Measurements from ENCODE around the gene WAS. TPM values are rescaled to one million over a fixed set of nuclear protein-coding genes. Genes with fewer than 3 reads are reported as not detected.

Gene WAS
- total RNA-seq, 1 experiment from 2014 or later, result 0.90 TPM

GRCh38 chrX:48736303-48736702 is 52.7 kb downstream of the WAS start:
- no peak overlapping the region for H3K27ac ChIP-seq (ENCODE audit: low read depth, low read length, poor library complexity, severe bottlenecking)
- ChIA-PET POLR2A (ENCODE audit: low non-redundant PET) (no interaction called here), CTCF (no interaction called here)
- no peaks in the 10 kb centered on the region for H3K4me1 ChIP-seq (ENCODE audit: insufficient read depth, low read length, poor library complexity, severe bottlenecking)
- DNase-seq (ENCODE audit: low spot score), result no peak
- H3K4me3 ChIP-seq (ENCODE audit: low read depth, low read length, poor library complexity, severe bottlenecking), result peak overlapping the region; percentile 53
- intact Hi-C loops (cut with micrococcal nuclease; ENCODE audit: unreplicated experiment), result no loop called here
- no TSS peak for BruUV-seq (replicated peaks)
- TF ChIP-seq CTCF (conservative IDR thresholded peaks at IDR 0.05; ENCODE audit: low read depth, low read length) (no peak), EZH2 (IDR thresholded peaks at IDR 0.05; ENCODE audit: borderline replicate concordance, low read depth, low read length, poor library complexity, severe bottlenecking) (no peak)
- no peaks in the 10 kb centered on the region for H3K36me3 ChIP-seq (ENCODE audit: insufficient read depth, low read length, poor library complexity, severe bottlenecking)
- H3K9me3 ChIP-seq (ENCODE audit: low read depth, low read length, poor library complexity, severe bottlenecking), result no peaks in the 10 kb centered on the region
- H3K27me3 ChIP-seq (replicated peaks; ENCODE audit: insufficient read depth, low read depth, low read length, poor library complexity), result no peaks in the 10 kb centered on the region

- Histone ChIP-seq H3K27ac (ENCODE audit: low read depth, low read length, poor library complexity, severe bottlenecking) (no peak overlapping the region), H3K27me3 (replicated peaks; ENCODE audit: insufficient read depth, low read depth, low read length, poor library complexity) (no peaks in the 10 kb centered on the region), H3K36me3 (ENCODE audit: insufficient read depth, low read length, poor library complexity, severe bottlenecking) (no peaks in the 10 kb centered on the region), H3K9me3 (ENCODE audit: low read depth, low read length, poor library complexity, severe bottlenecking) (no peaks in the 10 kb centered on the region), H3K4me3 (ENCODE audit: low read depth, low read length, poor library complexity, severe bottlenecking) (peak overlapping the region; percentile 53), H3K4me1 (ENCODE audit: insufficient read depth, low read length, poor library complexity, severe bottlenecking) (no peaks in the 10 kb centered on the region)
- TF ChIP-seq CTCF (conservative IDR thresholded peaks at IDR 0.05; ENCODE audit: low read depth, low read length) (no peak), EZH2 (IDR thresholded peaks at IDR 0.05; ENCODE audit: borderline replicate concordance, low read depth, low read length, poor library complexity, severe bottlenecking) (no peak)
- TSS peak; percentile 72 for BruUV-seq (replicated peaks)
- no peak for DNase-seq (ENCODE audit: low spot score)
- intact Hi-C loops (cut with micrococcal nuclease; ENCODE audit: unreplicated experiment), result no loop called here
- CTCF ChIA-PET, result no interaction called here
- POLR2A ChIA-PET (ENCODE audit: low non-redundant PET), result no interaction called here
Measured at GRCh38 chrX:48736878-48737212, 53.2 kb downstream of the WAS start.

- H3K4me1 ChIP-seq (ENCODE audit: insufficient read depth, low read length, poor library complexity, severe bottlenecking), result no peaks in the 10 kb centered on the region
- POLR2A ChIA-PET (ENCODE audit: low non-redundant PET), result interaction anchor here (0.6 kb wide), 1 partner anchor 154 kb away, joined by 3 read pairs; no protein-coding TSS in a partner anchor
- BruUV-seq (replicated peaks), result TSS peak; percentile 99
- peak overlapping the region; percentile 53 for H3K4me3 ChIP-seq (ENCODE audit: low read depth, low read length, poor library complexity, severe bottlenecking)
- peak overlapping the region; percentile 88 for H3K27ac ChIP-seq (ENCODE audit: low read depth, low read length, poor library complexity, severe bottlenecking)
- TF ChIP-seq EZH2 (IDR thresholded peaks at IDR 0.05; ENCODE audit: borderline replicate concordance, low read depth, low read length, poor library complexity, severe bottlenecking) (no peak), CTCF (conservative IDR thresholded peaks at IDR 0.05; ENCODE audit: low read depth, low read length) (no peak)
- CTCF ChIA-PET, result no interaction called here
- DNase-seq (ENCODE audit: low spot score), result peak; percentile 98
- intact Hi-C loops (cut with micrococcal nuclease; ENCODE audit: unreplicated experiment), result no loop called here
- H3K36me3 ChIP-seq (ENCODE audit: insufficient read depth, low read length, poor library complexity, severe bottlenecking), result no peaks in the 10 kb centered on the region
- no peaks in the 10 kb centered on the region for H3K9me3 ChIP-seq (ENCODE audit: low read depth, low read length, poor library complexity, severe bottlenecking)
- no peaks in the 10 kb centered on the region for H3K27me3 ChIP-seq (replicated peaks; ENCODE audit: insufficient read depth, low read depth, low read length, poor library complexity)
Measured at GRCh38 chrX:48737213-48737938, 53.8 kb downstream of the WAS start.
